Glutamatergic neuron (in vitro differentiated cells): ENCODE data around the gene ARHGEF38. TPM values are rescaled to one million over a fixed set of nuclear protein-coding genes. Genes with fewer than 3 reads are reported as not detected.
"Not testable (repeated sequence)": the region's sequence is repeated elsewhere in the genome, so short reads cannot be mapped to it uniquely, and the experiment has no call there.

Experiments
- DNase-seq: peaks from one replicate; pipeline ENCODE4 v3.0.0; 2022
- H3K27ac Mint-ChIP-seq: one replicate; pipeline ENCODE4 v1.8.0; 2020; ENCODE audit warnings: mild to moderate bottlenecking, mixed read lengths, inconsistent platforms; ENCODE audit not compliant: unreplicated experiment
- H3K27me3 Mint-ChIP-seq: one replicate; pipeline ENCODE4 v1.8.0; 2020; ENCODE audit warnings: mild to moderate bottlenecking, moderate library complexity, mixed read lengths, inconsistent platforms; ENCODE audit not compliant: unreplicated experiment
- H3K36me3 Mint-ChIP-seq: one replicate; pipeline ENCODE4 v1.8.0; 2020; ENCODE audit warnings: mild to moderate bottlenecking, mixed read lengths, inconsistent platforms; ENCODE audit not compliant: unreplicated experiment
- H3K4me1 Mint-ChIP-seq: one replicate; pipeline ENCODE4 v1.8.0; 2020; ENCODE audit warnings: mild to moderate bottlenecking, low read depth, mixed read lengths, inconsistent platforms; ENCODE audit not compliant: unreplicated experiment
- H3K4me3 Mint-ChIP-seq: one replicate; pipeline ENCODE4 v1.8.0; 2020; ENCODE audit warnings: mild to moderate bottlenecking, mixed read lengths, inconsistent platforms; ENCODE audit not compliant: unreplicated experiment
- H3K9me3 Mint-ChIP-seq: one replicate; pipeline ENCODE4 v1.8.0; 2020; ENCODE audit warnings: mild to moderate bottlenecking, moderate library complexity, mixed read lengths, inconsistent platforms; ENCODE audit not compliant: unreplicated experiment
- total RNA-seq: library from RNA; stranded (reverse); fragmentation: NEBNext Ultra II Directional; extraction: Animal tissue kit (Norgen Biotek cat#: 25700); gene quantifications from one replicate; pipeline ENCODE4 v1.2.1, GENCODE V29; 2021; ENCODE audit not compliant: unreplicated experiment
- TF ChIP-seq, protein P1 (sequence below): fragments of 200-600 bp; sonication (generic); IDR thresholded peaks from one replicate; pipeline ENCODE4 v1.5.0; 2021; ENCODE audit not compliant: partially characterized antibody, unreplicated experiment

The ARHGEF38 gene
- total RNA-seq, 1 donor from 2014 or later = not detected

GRCh38 chr4:105725623-105726022 lies 173.2 kb downstream of the ARHGEF38 start:
- no peaks in the 10 kb centered on the region for H3K4me1 Mint-ChIP-seq
- TF ChIP-seq, protein P1, sequence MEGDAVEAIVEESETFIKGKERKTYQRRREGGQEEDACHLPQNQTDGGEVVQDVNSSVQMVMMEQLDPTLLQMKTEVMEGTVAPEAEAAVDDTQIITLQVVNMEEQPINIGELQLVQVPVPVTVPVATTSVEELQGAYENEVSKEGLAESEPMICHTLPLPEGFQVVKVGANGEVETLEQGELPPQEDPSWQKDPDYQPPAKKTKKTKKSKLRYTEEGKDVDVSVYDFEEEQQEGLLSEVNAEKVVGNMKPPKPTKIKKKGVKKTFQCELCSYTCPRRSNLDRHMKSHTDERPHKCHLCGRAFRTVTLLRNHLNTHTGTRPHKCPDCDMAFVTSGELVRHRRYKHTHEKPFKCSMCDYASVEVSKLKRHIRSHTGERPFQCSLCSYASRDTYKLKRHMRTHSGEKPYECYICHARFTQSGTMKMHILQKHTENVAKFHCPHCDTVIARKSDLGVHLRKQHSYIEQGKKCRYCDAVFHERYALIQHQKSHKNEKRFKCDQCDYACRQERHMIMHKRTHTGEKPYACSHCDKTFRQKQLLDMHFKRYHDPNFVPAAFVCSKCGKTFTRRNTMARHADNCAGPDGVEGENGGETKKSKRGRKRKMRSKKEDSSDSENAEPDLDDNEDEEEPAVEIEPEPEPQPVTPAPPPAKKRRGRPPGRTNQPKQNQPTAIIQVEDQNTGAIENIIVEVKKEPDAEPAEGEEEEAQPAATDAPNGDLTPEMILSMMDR = no peak
- no peak overlapping the region for H3K27ac Mint-ChIP-seq
- peaks cover 8% of the 10 kb centered on the region for H3K36me3 Mint-ChIP-seq
- no peaks in the 10 kb centered on the region for H3K9me3 Mint-ChIP-seq
- no peak overlapping the region for H3K4me3 Mint-ChIP-seq
- no peak for DNase-seq
- H3K27me3 Mint-ChIP-seq = no peaks in the 10 kb centered on the region

DNA sequence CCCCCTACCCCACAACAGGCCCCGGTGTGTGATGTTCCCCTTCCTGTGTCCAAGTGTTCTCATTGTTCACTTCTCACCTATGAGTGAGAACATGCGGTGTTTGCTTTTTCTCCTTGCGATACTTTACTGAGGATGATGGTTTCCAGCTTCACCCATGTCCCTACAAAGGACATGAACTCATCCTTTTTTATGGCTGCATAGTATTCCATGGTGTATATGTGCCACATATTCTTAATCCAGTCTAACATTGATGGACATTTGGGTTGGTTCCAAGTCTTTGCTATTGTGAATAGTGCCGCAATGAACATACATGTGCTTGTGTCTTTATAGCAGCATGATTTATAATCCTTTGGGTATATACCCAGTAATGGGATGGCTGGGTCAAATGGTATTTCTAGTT lies 177.5 kb downstream of the ARHGEF38 start:
- H3K27me3 Mint-ChIP-seq, H3K4me1 Mint-ChIP-seq, H3K27ac Mint-ChIP-seq, H3K4me3 Mint-ChIP-seq, H3K9me3 Mint-ChIP-seq, DNase-seq: not testable (repeated sequence)
- peaks cover 21% of the 10 kb centered on the region for H3K36me3 Mint-ChIP-seq

Other genes with a start within 250 kb of the ARHGEF38 start
- gene PPA2, start 78.6 kb upstream of the ARHGEF38 start, total RNA-seq = 27.0 TPM
- gene INTS12, start 156.1 kb downstream of the ARHGEF38 start, total RNA-seq = 23.5 TPM
- gene GSTCD, start 156.2 kb downstream of the ARHGEF38 start, total RNA-seq = 13.9 TPM